CD4-positive, alpha-beta T cell (primary cell): ENCODE data around the gene MYH3. TPM values are rescaled to one million over a fixed set of nuclear protein-coding genes. Genes with fewer than 3 reads are reported as not detected.

Source experiments
- ATAC-seq: fragments of 200-7000 bp; cut with Tn5 transposase; one replicate; pipeline ENCODE4 v1.10.0; 2022; ENCODE audit warnings: mild to moderate bottlenecking; ENCODE audit not compliant: poor library complexity
- CTCF ChIA-PET: fragments of 350-600 bp; sonication (Branson Sonifier 250); formaldehyde crosslinking; loops from one replicate; lab custom pipeline; 2021; ENCODE audit warnings: antibody characterized with exemption, inconsistent platforms; lab: Charles Lee
- POLR2A ChIA-PET: fragments of 350-600 bp; sonication (Branson Sonifier 250); formaldehyde crosslinking; loops from one replicate; lab custom pipeline; 2021; ENCODE audit warnings: antibody characterized with exemption, inconsistent platforms; lab: Charles Lee
- DNase-seq, 14 experiments: peaks; one replicate each; pipeline ENCODE4 v3.0.0-alpha.2; 2013 to 2020; ENCODE audit warnings: mixed read lengths in 2 of 14
- H3K27ac ChIP-seq, 2 donors: one replicate each; pipeline versions ENCODE4 v1.5.1 to v1.7.0; 2013; ENCODE audit warnings: low read length in 2 of 2, low read depth in 1 of 2, mild to moderate bottlenecking in 1 of 2
- H3K27me3 ChIP-seq, 2 experiments: 1 replicate in 1 of 2; 2 replicates in 1 of 2; pipeline versions ENCODE4 v1.6.1 to v1.7.0; 2013; ENCODE audit warnings: low read length in 2 of 2, control low read depth in 1 of 2, mild to moderate bottlenecking in 1 of 2, moderate library complexity in 1 of 2; ENCODE audit not compliant: insufficient read depth in 2 of 2, control insufficient read depth in 1 of 2
- H3K36me3 ChIP-seq: one replicate; pipeline ENCODE4 v1.6.1; 2013; ENCODE audit warnings: low read length, control low read depth; ENCODE audit not compliant: insufficient read depth
- H3K4me1 ChIP-seq: one replicate; pipeline ENCODE4 v1.6.1; 2013; ENCODE audit warnings: low read length, control low read depth; ENCODE audit not compliant: insufficient read depth
- H3K4me3 ChIP-seq: one replicate; pipeline ENCODE4 v1.5.1; 2013; ENCODE audit warnings: mild to moderate bottlenecking, low read length, moderate library complexity
- H3K9me3 ChIP-seq, 2 experiments: 1 replicate in 1 of 2; 2 replicates in 1 of 2; pipeline versions ENCODE4 v1.6.1 to v1.7.0; 2013; ENCODE audit warnings: low read length in 2 of 2, mild to moderate bottlenecking in 2 of 2, control low read depth in 1 of 2, moderate library complexity in 1 of 2; ENCODE audit not compliant: control insufficient read depth in 1 of 2, insufficient read depth in 1 of 2
- H3K27ac Mint-ChIP-seq: one replicate; pipeline ENCODE4 v1.8.0; 2020; ENCODE audit warnings: mixed read lengths
- H3K27me3 Mint-ChIP-seq: one replicate; pipeline ENCODE4 v1.8.0; 2021; ENCODE audit warnings: mixed read lengths
- H3K36me3 Mint-ChIP-seq: one replicate; pipeline ENCODE4 v1.8.0; 2021; ENCODE audit warnings: low read depth, mixed read lengths
- H3K4me1 Mint-ChIP-seq: one replicate; pipeline ENCODE4 v1.8.0; 2021; ENCODE audit warnings: low read depth, mixed read lengths
- H3K4me3 Mint-ChIP-seq: one replicate; pipeline ENCODE4 v1.8.0; 2020; ENCODE audit warnings: mild to moderate bottlenecking, mixed read lengths
- H3K9me3 Mint-ChIP-seq: one replicate; pipeline ENCODE4 v1.8.0; 2020; ENCODE audit warnings: mixed read lengths
- intact Hi-C, 2 experiments: fragments of 100-400 bp; cut with DNase I in 1 of 2; cut with micrococcal nuclease in 1 of 2; formaldehyde crosslinking; loops; one replicate each; pipeline versions ENCODE4 v1.15.1 to v1.9.0; 2023 to 2025; cut with DNase I, micrococcal nuclease
- total RNA-seq, 174 experiments: library from RNA in 2 of 174; stranded (reverse) in 2 of 174; gene quantifications; one replicate each; pipeline ENCODE4 v1.2.3 and lab custom pipeline; 2021 to 2026
- TF ChIP-seq, protein P1 (sequence below): fragments of 200-600 bp; IDR thresholded peaks from one replicate; pipeline ENCODE4 v1.8.0; 2022; ENCODE audit warnings: antibody characterized with exemption, mild to moderate bottlenecking

The MYH3 gene
- total RNA-seq, 2 experiments from 2014 or later: 5.4 to 5.6 TPM

DNA sequence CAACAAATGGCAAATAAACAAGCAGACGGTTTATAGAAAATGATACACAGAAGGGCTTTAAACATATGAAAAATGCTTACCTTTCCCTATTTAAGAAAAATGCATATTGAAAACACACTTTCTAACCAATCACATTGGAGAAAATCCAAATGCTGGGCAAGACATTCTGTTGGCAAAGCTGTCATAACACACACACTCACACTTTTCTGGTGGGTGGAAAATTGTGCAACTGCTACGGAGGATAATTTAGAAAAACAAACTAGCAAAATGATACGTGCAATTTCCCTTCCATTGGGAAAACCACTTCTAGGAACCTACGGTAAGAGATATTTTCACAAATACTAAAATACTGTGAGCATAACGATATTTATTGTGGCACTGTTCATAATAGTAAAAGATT is 9.8 kb upstream of the MYH3 start:
- no peaks in the 10 kb centered on the region for H3K36me3 ChIP-seq
- CTCF ChIA-PET: interaction anchor here (0.7 kb wide), 1 partner anchor 8 kb away, joined by 3 read pairs; no protein-coding TSS in a partner anchor

DNA sequence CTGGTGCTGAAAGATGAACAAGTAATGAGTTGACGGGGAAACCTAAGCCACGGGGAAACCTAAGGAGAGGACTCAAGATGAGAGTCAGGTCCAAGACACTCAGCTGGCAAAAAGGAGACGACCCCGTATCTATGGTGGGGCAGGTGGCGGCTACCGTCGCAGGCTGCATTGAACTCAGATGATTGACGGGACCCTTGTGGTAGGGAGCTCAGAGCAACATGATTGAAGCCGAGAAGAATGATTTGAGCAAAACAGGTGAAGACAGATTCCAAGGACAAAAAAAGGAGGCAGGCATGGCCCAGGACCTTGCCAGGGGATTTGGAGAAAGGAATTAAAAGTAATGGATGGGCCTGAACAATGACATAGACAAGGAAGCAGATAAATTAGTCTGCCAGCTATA is 7.5 kb upstream of the MYH3 start:
- Mint-ChIP-seq H3K27me3 (no peaks in the 10 kb centered on the region), H3K4me1 (no peaks in the 10 kb centered on the region), H3K9me3 (no peaks in the 10 kb centered on the region), H3K36me3 (peaks cover 30% of the 10 kb centered on the region), H3K4me3 (no peak overlapping the region), H3K27ac (no peak overlapping the region)
- DNase-seq (no peak), ATAC-seq (no peak)
- ChIA-PET POLR2A (no interaction called here), CTCF (no interaction called here)
- no peaks in the 10 kb centered on the region for H3K9me3 ChIP-seq
- no peaks in the 10 kb centered on the region for H3K27me3 ChIP-seq
- no peaks in the 10 kb centered on the region for H3K4me1 ChIP-seq
- H3K4me3 ChIP-seq: no peak overlapping the region
- no peak overlapping the region for H3K27ac ChIP-seq
- intact Hi-C loops: no loop called here
- TF ChIP-seq, protein P1, sequence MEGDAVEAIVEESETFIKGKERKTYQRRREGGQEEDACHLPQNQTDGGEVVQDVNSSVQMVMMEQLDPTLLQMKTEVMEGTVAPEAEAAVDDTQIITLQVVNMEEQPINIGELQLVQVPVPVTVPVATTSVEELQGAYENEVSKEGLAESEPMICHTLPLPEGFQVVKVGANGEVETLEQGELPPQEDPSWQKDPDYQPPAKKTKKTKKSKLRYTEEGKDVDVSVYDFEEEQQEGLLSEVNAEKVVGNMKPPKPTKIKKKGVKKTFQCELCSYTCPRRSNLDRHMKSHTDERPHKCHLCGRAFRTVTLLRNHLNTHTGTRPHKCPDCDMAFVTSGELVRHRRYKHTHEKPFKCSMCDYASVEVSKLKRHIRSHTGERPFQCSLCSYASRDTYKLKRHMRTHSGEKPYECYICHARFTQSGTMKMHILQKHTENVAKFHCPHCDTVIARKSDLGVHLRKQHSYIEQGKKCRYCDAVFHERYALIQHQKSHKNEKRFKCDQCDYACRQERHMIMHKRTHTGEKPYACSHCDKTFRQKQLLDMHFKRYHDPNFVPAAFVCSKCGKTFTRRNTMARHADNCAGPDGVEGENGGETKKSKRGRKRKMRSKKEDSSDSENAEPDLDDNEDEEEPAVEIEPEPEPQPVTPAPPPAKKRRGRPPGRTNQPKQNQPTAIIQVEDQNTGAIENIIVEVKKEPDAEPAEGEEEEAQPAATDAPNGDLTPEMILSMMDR: no peak
- H3K36me3 ChIP-seq: no peaks in the 10 kb centered on the region

More for the DNA sequence above, 9.8 kb upstream of the MYH3 start:
- POLR2A ChIA-PET: no interaction called here
- Mint-ChIP-seq H3K4me1 (no peaks in the 10 kb centered on the region), H3K27ac (no peak overlapping the region), H3K9me3 (no peaks in the 10 kb centered on the region), H3K27me3 (no peaks in the 10 kb centered on the region), H3K4me3 (no peak overlapping the region), H3K36me3 (peaks cover 24% of the 10 kb centered on the region)
- H3K4me1 ChIP-seq: no peaks in the 10 kb centered on the region
- H3K27me3 ChIP-seq: no peaks in the 10 kb centered on the region
- DNase-seq (no peak), ATAC-seq (no peak)
- H3K9me3 ChIP-seq: no peaks in the 10 kb centered on the region
- intact Hi-C loops: no loop called here
- TF ChIP-seq, protein P1: no peak
- H3K4me3 ChIP-seq: no peak overlapping the region
- H3K27ac ChIP-seq: no peak overlapping the region

DNA sequence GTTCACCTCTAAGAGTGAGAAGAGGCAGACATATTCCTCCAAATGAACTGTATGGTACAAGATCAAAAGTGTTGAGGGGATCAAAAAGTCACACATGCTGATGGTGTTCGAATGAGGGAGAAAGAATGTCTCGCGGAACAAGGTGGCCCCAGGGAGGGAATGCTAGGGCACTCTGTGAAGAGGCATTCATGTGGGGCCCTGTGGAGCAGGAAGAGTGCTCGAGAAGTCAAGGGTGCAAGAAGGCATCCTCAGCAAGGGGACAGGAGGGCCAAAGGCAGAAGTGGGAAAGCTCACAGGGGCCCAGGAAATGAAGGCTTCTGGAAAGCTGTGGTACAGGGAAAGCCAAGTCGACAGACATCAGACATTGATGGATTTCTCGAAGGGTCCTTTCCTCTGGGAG is 6.1 kb upstream of the MYH3 start:
- no peak for DNase-seq

More for the DNA sequence above, 6.1 kb upstream of the MYH3 start:
- intact Hi-C loops: no loop called here
- Histone ChIP-seq H3K9me3 (no peaks in the 10 kb centered on the region), H3K27ac (no peak overlapping the region), H3K4me3 (no peak overlapping the region), H3K36me3 (no peaks in the 10 kb centered on the region), H3K27me3 (no peaks in the 10 kb centered on the region), H3K4me1 (no peaks in the 10 kb centered on the region)
- TF ChIP-seq, protein P1: no peak
- POLR2A ChIA-PET: no interaction called here
- H3K27ac Mint-ChIP-seq: no peak overlapping the region
- H3K9me3 Mint-ChIP-seq: no peaks in the 10 kb centered on the region
- H3K4me3 Mint-ChIP-seq: no peak overlapping the region
- ATAC-seq: no peak
- no peaks in the 10 kb centered on the region for H3K4me1 Mint-ChIP-seq
- peaks cover 32% of the 10 kb centered on the region for H3K36me3 Mint-ChIP-seq
- CTCF ChIA-PET: no interaction called here
- H3K27me3 Mint-ChIP-seq: no peaks in the 10 kb centered on the region
